Measurements from ENCODE around the gene SLC11A1. TPM values are rescaled to one million over a fixed set of nuclear protein-coding genes. Genes with fewer than 3 reads are reported as not detected.

SLC11A1 gene
- total RNA-seq: 4.4 TPM
- long read RNA-seq, partial matches to known transcripts: 0 of 1 reads
- long read RNA-seq, other reads (novel, unspliced or antisense): 1 of 1 reads

GRCh38 chr2:218381916-218382366, at the start of gene SLC11A1:
Gene SLC11A1 (plus strand): TSS chr2:218382273. CDS start chr2:218382369, 96 bp downstream.
- DNase-seq (peak; percentile 83), ATAC-seq (ENCODE audit: poor library complexity) (peak; percentile 76)
- intact Hi-C loops (cut with DNase I): no loop called here

GRCh38 chr2:218332288-218332687, 49.8 kb upstream of the SLC11A1 start:
- peak; percentile 42 for ATAC-seq (ENCODE audit: poor library complexity)
- intact Hi-C loops (cut with DNase I): no loop called here

GRCh38 chr2:218332920-218333645, 49.0 kb upstream of the SLC11A1 start:
- DNase-seq (no peak), ATAC-seq (ENCODE audit: poor library complexity) (peak; percentile 81)
- intact Hi-C loops (cut with DNase I): no loop called here

More at GRCh38 chr2:218332288-218332687, 49.8 kb upstream of the SLC11A1 start:
- no peak for DNase-seq

GRCh38 chr2:218334531-218334930, 47.5 kb upstream of the SLC11A1 start:
- no peak for DNase-seq
- no peak for ATAC-seq (ENCODE audit: poor library complexity)
- intact Hi-C loops (cut with DNase I): no loop called here

- ATAC-seq (ENCODE audit: poor library complexity): no peak
- intact Hi-C loops (cut with DNase I): no loop called here
These were observed 41.4 kb upstream of the SLC11A1 start for GRCh38 chr2:218340656-218341055.

GRCh38 chr2:218341381-218341780, 40.7 kb upstream of the SLC11A1 start:
- ATAC-seq (ENCODE audit: poor library complexity): no peak
- no peak for DNase-seq
- intact Hi-C loops (cut with DNase I): no loop called here

More at GRCh38 chr2:218340656-218341055, 41.4 kb upstream of the SLC11A1 start:
- DNase-seq: no peak

- intact Hi-C loops (cut with DNase I): no loop called here
- ATAC-seq (ENCODE audit: poor library complexity) (no peak), DNase-seq (no peak)
These were observed 39.2 kb upstream of the SLC11A1 start for GRCh38 chr2:218342837-218343236.

- DNase-seq: no peak
- intact Hi-C loops (cut with DNase I): no loop called here
- ATAC-seq (ENCODE audit: poor library complexity): no peak
These were observed 38.5 kb upstream of the SLC11A1 start for GRCh38 chr2:218343591-218343990.

- DNase-seq (no peak), ATAC-seq (ENCODE audit: poor library complexity) (no peak)
- intact Hi-C loops (cut with DNase I): no loop called here
These were observed 37.9 kb upstream of the SLC11A1 start for GRCh38 chr2:218344090-218344754.

- no peak for DNase-seq
- ATAC-seq (ENCODE audit: poor library complexity): no peak
- intact Hi-C loops (cut with DNase I): no loop called here
These were observed 37.2 kb upstream of the SLC11A1 start for GRCh38 chr2:218344755-218345417.

GRCh38 chr2:218345491-218346236, 36.4 kb upstream of the SLC11A1 start:
- ATAC-seq (ENCODE audit: poor library complexity): no peak
- intact Hi-C loops (cut with DNase I): no loop called here
- DNase-seq: no peak

GRCh38 chr2:218347172-218347571, 34.9 kb upstream of the SLC11A1 start:
- no peak for ATAC-seq (ENCODE audit: poor library complexity)
- intact Hi-C loops (cut with DNase I): no loop called here

GRCh38 chr2:218354045-218354444, 28.0 kb upstream of the SLC11A1 start:
- DNase-seq (no peak), ATAC-seq (ENCODE audit: poor library complexity) (no peak)
- intact Hi-C loops (cut with DNase I): no loop called here

More at GRCh38 chr2:218347172-218347571, 34.9 kb upstream of the SLC11A1 start:
- DNase-seq: no peak

GRCh38 chr2:218354850-218355443, 27.1 kb upstream of the SLC11A1 start:
- intact Hi-C loops (cut with DNase I): loop anchor here (5.0 kb wide), 1 partner anchor 53 kb away; no protein-coding TSS in a partner anchor
- no peak for DNase-seq

GRCh38 chr2:218357236-218358177, 24.6 kb upstream of the SLC11A1 start:
- ATAC-seq (ENCODE audit: poor library complexity): no peak
- intact Hi-C loops (cut with DNase I): loop anchor here (5.0 kb wide), 1 partner anchor 55 kb away; no protein-coding TSS in a partner anchor

More at GRCh38 chr2:218354850-218355443, 27.1 kb upstream of the SLC11A1 start:
- ATAC-seq (ENCODE audit: poor library complexity): no peak

GRCh38 chr2:218360453-218360852, 21.6 kb upstream of the SLC11A1 start:
- intact Hi-C loops (cut with DNase I): no loop called here
- DNase-seq: no peak
- peak; percentile 40 for ATAC-seq (ENCODE audit: poor library complexity)

More at GRCh38 chr2:218357236-218358177, 24.6 kb upstream of the SLC11A1 start:
- DNase-seq: no peak

- ATAC-seq (ENCODE audit: poor library complexity) (no peak), DNase-seq (no peak)
- intact Hi-C loops (cut with DNase I): no loop called here
These were observed 19.5 kb upstream of the SLC11A1 start for GRCh38 chr2:218362606-218363005.
